PFSK-1 (cell line): ENCODE results near the gene ZNF782.

Experiments used
- FOXP2 ChIP-seq: optimal IDR thresholded peaks from 2 replicates; pipeline ENCODE3; 2011; ENCODE audit warnings: borderline replicate concordance, control low read depth, inconsistent platforms; ENCODE audit not compliant: insufficient read depth; ENCODE audit errors: extremely low read length, extremely low read depth
- POLR2AphosphoS5 ChIP-seq: IDR thresholded peaks from 2 replicates; pipeline ENCODE4 v1.6.1; 2012; ENCODE audit warnings: low read depth, mild to moderate bottlenecking, control low read depth, low read length, moderate library complexity
- REST ChIP-seq, 2 experiments: IDR thresholded peaks; 2 replicates each; pipeline versions ENCODE4 v1.6.1 to v1.8.0; 2011 to 2012; ENCODE audit warnings: low read depth in 2 of 2, low read length in 2 of 2, control low read depth in 1 of 2, inconsistent platforms in 1 of 2, mild to moderate bottlenecking in 1 of 2, moderate library complexity in 1 of 2; ENCODE audit not compliant: insufficient read depth in 1 of 2
- SIN3A ChIP-seq: IDR thresholded peaks from 2 replicates; pipeline ENCODE4 v1.6.1; 2012; ENCODE audit warnings: mild to moderate bottlenecking, low read length, moderate library complexity, borderline replicate concordance; ENCODE audit not compliant: insufficient read depth
- TAF1 ChIP-seq: IDR thresholded peaks from 2 replicates; pipeline ENCODE4 v1.6.1; 2012; ENCODE audit warnings: low read length, control low read depth, borderline replicate concordance; ENCODE audit not compliant: insufficient read depth

GRCh38 chr9:96877269-96877668, 23.0 kb upstream of the ZNF782 start:
- TF ChIP-seq REST (IDR thresholded peaks at IDR 0.05; ENCODE audit: insufficient read depth in 1 of 2, low read depth in 2 of 2, low read length in 2 of 2) (no peak), POLR2AphosphoS5 (no peak), SIN3A (no peak), TAF1 (no peak), FOXP2 (no peak)
